Hematopoietic multipotent progenitor cell treated with erythropoietin and hydrocortisone succinate and interleukin-3 and kit ligand, for 4 days (in vitro differentiated cells): ENCODE data around the gene NR3C1.
"Not testable (repeated sequence)": the region's sequence is repeated elsewhere in the genome, so short reads cannot be mapped to it uniquely, and the experiment has no call there.

Source experiments
- DNase-seq: peaks from one replicate; pipeline ENCODE4 v3.0.0-alpha.2; 2015

The NR3C1 gene

DNA sequence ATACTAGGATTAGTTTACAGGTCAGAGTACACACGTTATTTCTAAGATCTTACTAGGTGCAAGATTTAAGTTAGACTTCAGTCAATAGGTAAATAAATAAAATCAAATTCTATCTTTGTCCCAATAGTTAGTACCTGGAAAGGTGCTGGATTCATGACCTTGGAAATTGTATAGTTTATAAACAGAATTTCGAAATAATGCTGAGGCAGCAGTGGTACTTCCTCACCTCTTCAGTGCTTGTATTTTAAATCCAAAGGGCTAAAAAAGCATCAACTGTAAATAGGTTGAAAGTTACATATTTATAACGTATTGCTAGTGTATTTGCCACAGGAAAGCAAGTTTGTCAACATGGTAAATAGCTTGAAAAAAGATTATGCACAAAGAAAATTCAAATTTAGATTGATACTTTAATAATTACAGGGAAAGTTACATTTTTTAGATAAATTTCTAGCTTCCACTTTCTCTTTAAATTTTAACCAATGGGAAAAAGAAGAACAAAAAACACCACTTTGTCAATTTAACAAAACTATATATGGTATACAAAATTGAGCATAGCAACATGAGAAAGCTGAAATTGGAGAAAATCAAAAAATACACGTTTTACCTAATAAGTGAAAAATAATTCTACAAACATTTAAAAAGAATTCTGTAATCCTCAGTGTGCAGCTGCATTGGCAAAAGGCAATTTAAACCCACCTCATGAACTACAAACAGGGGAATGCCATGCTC, 46.5 kb downstream of the NR3C1 start:
- DNase-seq: no peak

DNA sequence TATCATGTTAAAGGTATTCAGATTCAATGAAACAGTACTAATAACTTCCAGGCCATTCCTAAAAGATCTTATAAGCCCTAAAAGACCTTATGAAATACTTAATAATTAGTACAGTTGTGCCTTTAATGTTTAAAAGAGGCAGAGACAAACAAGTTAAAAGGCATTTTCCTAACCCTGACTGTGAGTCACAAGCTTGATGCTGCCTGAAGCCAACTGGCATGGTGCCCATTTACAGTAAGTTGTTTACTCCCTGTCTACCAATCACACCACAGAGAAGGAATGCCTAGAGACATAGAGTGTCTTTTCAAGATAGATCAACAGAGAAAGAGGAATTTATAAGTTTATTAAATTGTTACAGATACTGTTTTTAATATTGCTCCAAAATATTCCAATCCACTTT, 47.8 kb downstream of the NR3C1 start:
- peak; percentile 90 for DNase-seq

DNA sequence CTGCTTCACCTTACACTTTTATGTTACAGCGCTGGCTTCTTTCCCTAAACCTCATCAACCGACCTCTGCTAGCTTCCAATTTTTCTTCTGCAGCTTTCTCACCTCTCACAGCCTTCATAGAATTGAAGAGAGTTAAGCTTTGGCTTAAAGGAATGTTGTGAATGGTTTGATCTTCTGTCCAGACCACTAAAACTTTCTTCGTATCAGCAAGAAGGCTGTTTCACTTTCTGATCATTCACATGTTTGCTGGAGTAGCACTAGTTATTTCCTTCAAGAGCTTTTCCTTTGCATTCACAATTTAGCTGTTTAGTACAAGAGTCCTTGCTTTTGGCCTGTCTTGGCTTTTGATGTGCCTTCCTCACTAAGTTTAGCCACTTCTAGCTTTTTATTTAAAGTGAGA, 49.5 kb downstream of the NR3C1 start:
- DNase-seq: peak; percentile 23

DNA sequence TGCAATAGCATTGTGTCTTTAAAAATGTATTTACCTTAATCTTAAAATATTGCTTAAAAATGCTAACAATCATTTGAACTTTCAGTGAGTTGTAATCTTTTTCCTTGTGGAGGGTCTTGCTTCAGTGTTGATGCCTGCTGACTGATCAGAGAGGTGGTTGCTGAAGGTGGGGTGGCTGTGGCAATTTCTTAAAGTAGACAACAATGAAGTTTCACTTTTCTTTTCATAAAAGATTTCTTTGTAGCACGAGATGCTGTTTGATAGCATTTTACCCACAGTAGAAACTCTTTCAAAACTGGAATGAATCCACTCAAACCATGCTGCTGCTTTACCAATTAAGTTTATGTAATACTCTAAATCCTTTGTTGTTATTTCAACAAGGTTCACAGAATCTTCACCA, 50.8 kb downstream of the NR3C1 start:
- DNase-seq: no peak

DNA sequence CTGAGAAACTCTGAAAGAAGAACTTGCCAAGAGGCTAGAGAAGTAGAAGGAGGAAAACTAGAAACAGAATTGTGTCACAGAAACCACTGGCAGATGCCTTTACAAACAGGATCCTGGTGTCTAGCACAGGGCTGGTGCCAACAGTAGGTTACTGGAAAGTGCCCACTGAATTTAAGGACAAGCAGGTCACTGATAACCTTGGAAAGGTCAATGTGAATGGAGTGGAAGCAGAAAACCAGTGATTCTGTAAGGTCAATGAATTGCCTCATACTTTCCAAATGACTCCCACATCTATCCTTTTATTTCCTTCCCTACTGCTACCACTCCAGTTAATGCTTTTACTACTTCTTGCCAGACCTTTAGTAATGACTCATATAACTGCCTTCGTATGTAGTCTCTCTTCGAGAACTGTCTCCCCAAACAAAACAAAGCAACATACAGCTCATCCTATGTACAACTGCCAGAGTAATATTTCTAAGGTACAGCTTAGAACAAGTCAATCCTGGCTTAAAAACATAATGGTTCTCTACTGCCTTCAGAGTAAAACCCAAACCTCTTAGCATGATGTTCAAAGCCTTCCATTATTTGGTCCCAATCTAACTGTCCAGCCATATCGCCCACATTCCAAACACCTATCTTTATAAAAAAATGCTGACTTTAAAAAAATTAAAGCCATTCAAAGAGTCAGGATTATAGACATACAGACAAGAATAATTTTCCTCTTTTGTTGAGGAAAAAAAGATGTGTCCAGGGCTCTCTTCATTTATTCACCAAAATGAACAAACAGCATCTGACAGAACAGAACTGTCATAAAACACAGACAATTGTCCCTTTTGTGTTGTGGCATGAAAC, 52.5 kb downstream of the NR3C1 start:
- DNase-seq: no peak

DNA sequence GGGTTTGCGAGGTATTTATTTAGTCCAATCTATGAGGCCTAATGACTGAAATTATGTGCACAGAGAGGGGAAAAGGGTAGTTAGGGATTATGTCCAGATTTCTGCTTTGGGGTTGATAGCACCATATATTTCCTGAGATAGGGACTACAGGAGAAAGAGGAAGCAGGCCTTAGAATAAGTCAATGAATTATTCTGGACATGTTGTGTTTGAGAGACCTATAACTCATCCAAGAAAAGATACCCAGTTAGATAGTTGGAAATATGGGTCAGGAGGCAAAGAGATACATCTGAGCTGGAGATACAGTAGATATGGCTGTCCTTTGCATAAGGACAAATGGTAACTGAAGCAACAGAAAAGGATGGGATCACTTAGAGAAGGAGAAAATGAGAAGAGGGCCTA, 53.1 kb downstream of the NR3C1 start:
- no peak for DNase-seq

DNA sequence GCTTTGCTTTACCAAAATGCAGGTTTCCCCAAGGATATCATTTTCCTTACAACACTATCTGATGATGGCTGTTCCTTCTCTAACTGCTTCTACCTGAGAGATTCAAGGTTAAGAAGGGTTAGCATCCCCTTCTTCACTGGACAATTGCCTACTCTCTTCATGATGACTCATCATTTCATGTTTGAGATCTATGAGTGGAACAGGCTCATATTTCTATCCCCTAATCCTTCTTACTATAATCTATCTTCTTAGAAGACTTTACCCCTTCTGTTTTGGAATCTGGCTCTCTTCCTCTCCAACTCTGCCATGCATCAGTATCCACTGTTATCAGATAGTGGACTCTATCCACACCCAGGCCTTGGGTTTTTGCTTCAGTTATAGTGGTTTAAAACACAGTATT, 54.3 kb downstream of the NR3C1 start:
- DNase-seq: no peak

DNA sequence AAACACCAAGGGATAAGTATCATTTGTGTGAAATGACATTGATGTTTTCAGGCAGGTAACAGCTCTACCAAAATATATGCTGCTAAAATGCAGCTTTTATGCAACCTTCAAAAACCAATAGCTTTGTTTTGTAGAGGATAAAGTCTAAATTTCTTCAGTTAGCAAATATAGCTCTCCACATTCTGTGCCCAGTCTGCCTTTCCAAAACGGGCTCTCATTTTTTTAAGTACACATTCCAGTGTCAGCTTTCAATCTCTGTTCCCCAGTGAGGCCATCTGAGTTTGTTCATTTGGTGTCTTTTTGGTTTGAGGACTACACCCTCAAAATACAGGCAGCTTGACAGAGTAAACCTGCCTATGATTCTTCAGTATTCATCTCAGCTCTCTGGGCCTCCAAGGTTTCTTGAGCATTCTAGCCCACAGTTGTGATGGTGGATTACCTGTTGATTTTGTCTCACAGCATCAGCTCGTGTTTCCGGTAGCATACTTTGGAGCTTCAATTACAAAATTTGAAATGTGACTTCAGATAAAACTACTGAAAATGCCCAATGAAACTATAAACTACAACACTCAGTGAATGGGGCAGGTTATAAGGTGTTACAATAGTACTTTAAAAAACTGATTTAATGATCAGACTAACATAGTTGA, 55.7 kb downstream of the NR3C1 start:
- DNase-seq: no peak

DNA sequence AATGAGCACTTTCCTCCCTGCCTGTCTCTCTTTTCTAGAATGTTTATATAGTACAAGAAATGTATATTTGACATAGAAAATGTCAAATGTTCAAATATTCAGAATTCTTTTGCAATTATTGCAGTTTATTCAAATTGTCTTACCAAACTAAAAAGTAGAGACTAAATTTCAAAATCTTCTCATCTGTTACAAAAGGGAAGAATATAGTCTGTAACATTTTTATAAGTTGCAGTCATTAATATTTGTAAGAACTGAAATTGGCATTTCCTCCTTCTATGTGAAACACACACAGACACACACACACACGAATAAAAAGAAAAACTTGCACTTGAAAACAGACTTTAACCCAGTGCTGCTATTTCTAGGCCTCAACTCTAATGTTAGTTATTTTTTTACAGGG, 56.4 kb downstream of the NR3C1 start:
- DNase-seq: no peak

DNA sequence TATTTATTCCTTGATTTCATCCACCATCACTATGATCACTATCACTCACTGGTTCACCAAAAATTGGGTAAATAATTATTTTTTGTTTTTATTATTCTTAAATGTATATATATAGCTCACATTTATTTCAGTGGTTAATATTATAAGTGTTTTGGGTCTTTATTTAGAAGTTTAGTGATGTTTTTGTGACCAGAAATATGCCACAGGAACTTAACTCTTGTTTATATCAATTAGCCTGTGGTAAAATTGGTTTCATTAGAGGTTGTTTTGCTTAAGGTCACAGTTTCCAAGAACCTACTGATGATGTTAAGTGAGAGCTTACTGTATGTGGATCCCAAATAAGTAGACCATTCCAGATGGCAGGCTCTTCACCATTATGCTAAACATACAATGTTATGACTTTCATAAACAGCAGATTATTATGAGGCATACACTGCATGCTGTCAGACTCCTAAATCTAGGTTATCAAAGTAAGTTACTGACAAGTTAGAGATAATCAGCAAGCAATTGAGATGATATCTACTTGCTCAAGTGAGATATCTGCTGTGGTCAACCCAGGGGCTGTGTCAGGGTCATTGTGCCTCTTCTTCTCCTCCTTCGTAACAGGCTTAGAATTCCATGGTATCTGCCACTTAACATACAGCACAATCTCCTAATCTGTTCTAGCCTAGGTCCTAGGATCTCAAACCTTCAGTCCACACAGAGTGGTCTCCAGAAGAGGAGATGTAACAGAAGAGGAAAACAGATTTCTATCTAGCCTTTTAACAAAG, 57.6 kb downstream of the NR3C1 start:
- no peak for DNase-seq

DNA sequence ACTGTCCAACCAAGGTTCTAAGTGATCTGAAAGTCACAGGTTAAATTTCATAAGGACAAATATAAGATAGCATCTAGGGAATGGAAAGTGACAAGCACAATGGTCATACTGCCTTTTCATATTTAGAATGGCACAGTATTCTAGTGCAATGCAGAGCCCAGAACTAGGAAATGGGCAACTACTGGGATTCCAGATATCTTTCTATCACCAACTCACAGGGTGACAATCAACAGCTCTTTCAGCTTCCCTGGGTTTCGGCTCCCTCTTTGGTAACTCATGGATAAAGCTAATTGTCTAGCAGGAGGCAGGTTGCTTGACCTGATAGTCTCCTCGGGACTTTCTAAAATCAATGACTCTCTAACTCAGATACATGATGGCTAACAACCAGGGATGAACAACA, 60.4 kb downstream of the NR3C1 start:
- peak; percentile 24 for DNase-seq

DNA sequence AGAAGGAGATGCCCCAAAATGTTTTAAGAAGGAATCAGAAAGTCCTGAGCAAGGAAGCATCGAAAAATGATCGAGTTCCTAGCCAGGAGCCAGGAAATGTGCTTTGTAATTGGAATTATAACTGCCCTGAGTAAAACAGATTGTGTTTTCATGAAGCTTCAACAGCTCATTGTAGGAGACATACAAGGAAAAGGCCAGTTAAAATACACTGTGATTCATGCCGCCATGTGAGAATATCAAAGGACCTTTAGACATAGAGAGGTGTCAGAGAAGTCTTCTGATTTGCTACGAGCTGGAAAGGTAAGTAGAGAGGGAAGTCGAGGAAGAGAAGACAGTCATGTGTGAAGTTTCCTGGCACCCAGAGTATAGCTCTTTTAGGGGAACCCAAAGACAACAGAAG, 60.9 kb downstream of the NR3C1 start:
- DNase-seq: no peak

DNA sequence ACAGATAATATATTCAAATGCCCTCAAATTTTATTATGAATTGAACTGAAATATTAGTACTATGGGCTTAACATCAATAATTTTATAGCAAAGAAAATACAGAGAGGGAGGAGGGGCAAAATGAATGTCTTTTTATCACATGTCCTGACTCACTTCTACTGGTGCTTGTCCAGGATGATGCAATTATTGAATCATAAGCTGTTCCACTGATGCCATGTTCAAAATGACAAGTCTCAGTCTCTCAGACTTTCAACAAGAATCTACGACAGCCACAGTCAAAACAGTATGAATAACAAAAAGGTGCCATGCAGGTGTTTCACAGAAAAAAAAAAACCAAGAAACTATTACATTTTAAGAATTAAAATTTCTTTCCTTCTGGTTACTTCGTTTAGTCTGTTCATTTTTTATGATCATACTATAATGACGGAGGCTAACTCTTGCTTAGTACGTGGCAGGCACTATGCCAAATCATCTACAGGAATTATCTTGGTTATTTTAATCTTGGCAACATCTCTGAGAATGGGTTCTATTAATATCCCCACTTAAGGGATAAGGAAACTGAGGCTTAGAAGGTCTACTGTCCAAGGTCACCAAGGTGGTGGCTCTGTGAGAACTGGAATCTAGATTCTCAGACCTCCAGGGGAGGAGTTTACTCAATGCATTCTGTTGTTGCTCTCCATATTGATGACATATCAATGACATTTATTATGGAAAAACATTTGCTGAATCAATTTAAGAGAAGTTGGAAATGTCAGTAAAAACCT, 61.5 kb downstream of the NR3C1 start:
- DNase-seq: no peak

DNA sequence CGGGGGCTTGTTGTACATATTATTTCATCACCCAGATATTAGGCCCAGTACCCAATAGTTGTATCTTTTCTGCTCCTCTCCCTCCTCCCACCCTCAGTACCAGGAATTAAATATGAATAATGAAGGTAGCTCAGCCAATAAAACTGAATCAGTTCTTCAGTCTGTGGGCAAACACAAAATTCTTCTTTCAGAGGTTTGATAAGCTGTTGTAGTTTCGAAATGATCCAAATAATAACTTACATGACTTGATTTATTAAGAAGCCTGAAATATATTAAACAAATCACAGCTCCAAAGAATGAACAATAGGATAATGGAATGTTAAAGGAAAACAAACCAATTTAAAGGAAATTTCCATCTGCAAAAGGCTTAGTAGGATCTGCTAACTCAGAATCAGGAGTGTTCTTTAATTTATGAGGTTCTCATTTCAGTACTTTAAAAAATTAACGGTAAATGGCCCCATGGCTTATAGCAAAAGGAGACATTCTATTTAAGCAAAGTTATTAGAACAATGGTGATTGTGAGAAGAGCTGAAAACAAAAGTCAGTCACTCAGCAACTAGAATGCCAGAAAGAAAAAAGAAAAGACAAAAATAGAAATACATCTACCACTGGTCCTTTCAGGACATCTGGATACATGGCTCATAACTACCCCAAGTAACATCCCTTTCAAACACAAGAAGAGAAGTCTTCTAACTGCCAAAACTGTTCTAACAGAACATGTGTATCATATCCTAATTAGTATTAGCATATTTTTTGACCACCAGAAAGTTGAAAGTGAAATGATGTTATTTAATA, 62.4 kb downstream of the NR3C1 start:
- no peak for DNase-seq

DNA sequence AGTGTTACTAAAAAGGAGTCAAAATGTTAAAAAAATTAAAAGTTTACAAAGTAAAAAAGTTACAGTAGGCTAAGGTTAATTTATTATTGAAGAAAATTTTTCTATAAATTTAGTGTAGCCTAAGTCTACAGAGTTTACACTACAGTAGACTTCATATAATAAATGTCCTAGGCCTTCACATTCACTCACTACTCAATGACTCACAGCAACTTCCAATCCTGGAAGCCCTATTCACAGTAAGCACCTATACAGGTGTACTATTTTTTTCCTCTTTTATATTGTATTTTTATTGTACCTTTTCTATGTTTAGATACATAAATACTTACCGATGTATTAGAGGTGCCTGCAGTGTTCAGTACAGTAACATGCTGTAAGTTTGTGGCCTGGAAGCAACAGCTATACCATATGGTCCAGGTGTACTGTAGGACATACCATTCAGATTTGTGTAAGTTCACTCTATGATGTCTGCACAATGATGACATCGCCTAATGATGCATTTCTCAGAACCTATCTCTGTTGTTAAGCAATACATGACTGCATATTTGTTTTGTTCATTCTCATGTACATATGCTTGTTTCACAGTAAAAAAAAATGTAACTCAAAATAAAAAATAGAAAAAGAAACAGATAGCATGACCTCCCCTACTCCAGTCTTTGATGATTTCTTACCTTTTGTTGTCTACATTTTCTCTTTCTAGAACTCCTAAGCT, 64.7 kb downstream of the NR3C1 start:
- no peak for DNase-seq

DNA sequence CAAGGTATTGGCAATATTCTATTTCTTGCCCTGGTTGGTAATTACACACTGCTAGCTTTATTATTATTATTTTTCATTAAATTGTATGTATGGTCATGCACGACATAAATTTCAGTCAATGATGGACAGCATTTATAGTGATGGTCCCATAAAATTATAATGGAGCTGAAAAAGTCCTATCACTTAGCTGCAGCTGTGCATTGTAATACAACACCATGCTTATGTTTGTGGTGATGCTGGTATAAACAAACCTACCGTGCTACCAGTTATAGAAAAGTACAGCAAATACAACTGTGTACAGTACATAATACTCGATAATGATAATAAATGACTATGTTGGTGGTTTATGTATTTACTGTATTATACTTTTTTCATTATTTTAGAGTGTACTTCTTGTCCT, 65.5 kb downstream of the NR3C1 start:
- no peak for DNase-seq

DNA sequence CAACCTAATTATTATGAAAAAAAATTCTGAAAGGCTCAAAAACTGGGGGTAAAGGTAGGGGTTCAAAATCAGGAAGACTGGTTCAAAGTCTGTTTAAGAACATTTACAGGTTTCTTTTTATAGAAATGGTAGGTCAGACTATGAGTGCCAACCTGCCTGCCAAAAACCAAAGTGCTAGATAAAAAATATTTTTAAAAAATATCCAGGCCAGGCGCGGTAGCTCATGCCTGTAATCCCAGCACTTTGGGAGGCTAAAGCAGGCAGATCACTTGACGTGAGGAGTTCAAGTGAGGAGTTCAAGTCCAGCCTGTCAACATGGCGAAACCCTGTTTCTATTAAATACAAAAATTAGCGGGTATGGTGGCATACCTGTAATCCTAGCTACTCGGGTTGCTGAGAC, 67.0 kb downstream of the NR3C1 start:
- DNase-seq: no peak

DNA sequence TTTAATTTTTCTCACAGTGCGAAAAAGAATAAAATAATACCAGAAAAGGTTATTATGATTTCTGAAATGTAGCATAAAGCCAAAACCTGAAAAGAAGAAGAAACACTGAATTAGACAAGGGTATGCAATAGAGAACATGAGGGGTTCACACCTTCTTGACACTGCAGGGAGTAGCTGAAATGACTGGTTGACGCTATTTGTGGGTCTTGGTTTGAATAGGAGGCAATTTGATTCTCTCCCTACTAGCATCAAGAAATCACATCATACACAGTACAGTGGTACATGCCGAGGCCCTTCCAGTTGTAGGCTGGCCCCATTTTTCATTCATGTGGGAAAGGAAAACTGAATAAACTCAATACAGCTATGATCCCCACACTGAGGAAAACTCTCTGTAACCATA, 68.6 kb downstream of the NR3C1 start:
- no peak for DNase-seq

DNA sequence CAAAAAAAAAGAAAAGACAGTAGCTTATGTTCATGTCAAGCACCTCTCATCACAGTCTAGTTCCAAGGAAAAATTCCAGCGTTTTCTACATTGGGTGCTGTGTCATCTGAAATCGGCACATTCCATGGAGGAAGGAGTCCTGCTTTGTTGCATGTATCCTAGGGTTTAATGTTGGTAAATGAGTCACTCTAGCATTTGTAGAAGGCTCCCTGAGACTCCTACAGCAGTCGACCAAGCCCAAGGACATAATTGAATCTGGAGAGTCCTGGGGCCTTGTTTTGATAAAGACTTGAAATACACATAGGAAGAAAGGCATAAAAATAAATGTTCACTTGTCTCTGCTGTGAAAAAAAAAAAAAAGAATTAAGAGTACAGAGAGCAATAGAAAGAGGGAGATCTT, 69.1 kb downstream of the NR3C1 start:
- not testable (repeated sequence) for DNase-seq

DNA sequence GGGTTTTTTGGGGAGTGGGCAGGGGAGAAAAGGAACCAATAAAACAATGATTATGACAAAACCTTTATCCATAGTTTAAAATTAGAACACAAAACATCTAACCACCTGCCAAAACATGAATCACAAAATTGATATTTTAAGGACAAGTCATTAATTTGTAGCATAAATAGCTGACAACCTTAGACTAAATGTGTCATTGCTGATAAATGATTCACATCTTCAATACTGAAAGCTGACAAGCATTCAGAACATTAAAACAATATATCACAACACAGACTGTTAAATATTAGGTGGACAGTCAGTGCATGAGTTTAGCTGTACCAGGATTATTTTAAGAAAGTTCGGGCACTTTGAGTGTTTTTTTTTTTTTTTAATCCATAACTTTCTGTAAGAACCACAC, 71.5 kb downstream of the NR3C1 start:
- no peak for DNase-seq

DNA sequence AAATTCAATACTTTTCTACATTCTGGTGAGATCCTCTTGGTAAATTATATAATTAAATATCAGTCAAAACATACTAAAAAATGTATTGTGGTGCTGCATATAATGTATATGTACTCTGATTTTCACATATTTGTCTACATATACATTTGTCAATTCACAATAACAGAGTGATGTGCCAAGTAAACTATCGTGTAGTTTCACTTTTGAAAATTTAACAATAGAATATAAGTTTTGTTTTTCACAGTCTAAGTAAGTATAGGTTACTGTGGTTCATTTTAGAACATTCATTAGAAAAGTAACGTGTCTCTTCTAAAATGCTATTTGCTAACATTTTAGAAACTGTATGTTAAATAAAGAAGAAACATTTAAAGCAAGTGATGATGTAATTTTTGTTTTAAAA, 73.6 kb downstream of the NR3C1 start:
- DNase-seq: no peak
